ENCODE data around the gene KRT4. TPM values are rescaled to one million over a fixed set of nuclear protein-coding genes. Genes with fewer than 3 reads are reported as not detected.

The KRT4 gene
- total and polyA plus RNA-seq, 3 donors from 2014 or later = 0.19 TPM; not detected in 2

DNA sequence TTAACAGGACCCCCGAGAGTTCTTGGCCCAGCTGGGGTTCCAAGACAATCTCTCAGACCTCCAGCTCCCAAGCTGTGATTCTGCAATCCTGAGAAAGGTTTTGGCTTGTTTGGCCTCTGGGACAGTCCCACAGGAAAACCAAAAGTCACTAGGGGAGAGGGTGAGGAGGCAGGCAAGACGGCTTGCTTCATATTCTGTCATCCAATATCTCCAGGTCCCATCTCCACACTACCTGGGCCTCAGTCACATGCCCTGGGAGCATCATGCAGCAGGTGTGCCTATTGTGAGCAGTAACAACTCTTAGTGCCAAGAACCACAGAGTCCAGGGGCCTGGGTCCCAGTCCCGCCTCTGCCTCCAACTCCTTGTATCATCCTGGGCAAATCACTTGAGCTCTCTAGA lies 18.5 kb upstream of the KRT4 start:
- intact Hi-C loops (cut with DNase I; ENCODE audit: low total_unique reads) = no loop called here
- Histone ChIP-seq H3K9me3 (no peaks in the 10 kb centered on the region), H3K27me3 (no peaks in the 10 kb centered on the region), H3K36me3 (ENCODE audit: low read depth, missing control alignments) (no peaks in the 10 kb centered on the region), H3K4me3 (no peak overlapping the region), H3K4me1 (no peaks in the 10 kb centered on the region), H3K27ac (no peak overlapping the region)
- 94% methylated on average over 2 to 3 of the region's 3 CpGs for WGBS, 2 donors
- DNase-seq = no peak
- no peak for TF ChIP-seq POLR2A (IDR thresholded peaks at IDR 0.05)
- TF ChIP-seq, protein P1, sequence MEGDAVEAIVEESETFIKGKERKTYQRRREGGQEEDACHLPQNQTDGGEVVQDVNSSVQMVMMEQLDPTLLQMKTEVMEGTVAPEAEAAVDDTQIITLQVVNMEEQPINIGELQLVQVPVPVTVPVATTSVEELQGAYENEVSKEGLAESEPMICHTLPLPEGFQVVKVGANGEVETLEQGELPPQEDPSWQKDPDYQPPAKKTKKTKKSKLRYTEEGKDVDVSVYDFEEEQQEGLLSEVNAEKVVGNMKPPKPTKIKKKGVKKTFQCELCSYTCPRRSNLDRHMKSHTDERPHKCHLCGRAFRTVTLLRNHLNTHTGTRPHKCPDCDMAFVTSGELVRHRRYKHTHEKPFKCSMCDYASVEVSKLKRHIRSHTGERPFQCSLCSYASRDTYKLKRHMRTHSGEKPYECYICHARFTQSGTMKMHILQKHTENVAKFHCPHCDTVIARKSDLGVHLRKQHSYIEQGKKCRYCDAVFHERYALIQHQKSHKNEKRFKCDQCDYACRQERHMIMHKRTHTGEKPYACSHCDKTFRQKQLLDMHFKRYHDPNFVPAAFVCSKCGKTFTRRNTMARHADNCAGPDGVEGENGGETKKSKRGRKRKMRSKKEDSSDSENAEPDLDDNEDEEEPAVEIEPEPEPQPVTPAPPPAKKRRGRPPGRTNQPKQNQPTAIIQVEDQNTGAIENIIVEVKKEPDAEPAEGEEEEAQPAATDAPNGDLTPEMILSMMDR (IDR thresholded peaks at IDR 0.05) = no peak

- WGBS, 2 donors = 85 to 91% methylated on average over 4 to 7 of the region's 7 CpGs
- TF ChIP-seq POLR2A (IDR thresholded peaks at IDR 0.05) = no peak
- TF ChIP-seq, protein P1 (IDR thresholded peaks at IDR 0.05) = no peak
- no peak for DNase-seq
- H3K4me3 ChIP-seq = no peak overlapping the region
- no peak overlapping the region for H3K27ac ChIP-seq
- H3K9me3 ChIP-seq = no peaks in the 10 kb centered on the region
- no peaks in the 10 kb centered on the region for H3K4me1 ChIP-seq
- no peaks in the 10 kb centered on the region for H3K27me3 ChIP-seq
- intact Hi-C loops (cut with DNase I; ENCODE audit: low total_unique reads) = no loop called here
- H3K36me3 ChIP-seq (ENCODE audit: low read depth, missing control alignments) = no peaks in the 10 kb centered on the region
Observed at GRCh38 chr12:52831251-52831650, 17.3 kb upstream of the KRT4 start.

DNA sequence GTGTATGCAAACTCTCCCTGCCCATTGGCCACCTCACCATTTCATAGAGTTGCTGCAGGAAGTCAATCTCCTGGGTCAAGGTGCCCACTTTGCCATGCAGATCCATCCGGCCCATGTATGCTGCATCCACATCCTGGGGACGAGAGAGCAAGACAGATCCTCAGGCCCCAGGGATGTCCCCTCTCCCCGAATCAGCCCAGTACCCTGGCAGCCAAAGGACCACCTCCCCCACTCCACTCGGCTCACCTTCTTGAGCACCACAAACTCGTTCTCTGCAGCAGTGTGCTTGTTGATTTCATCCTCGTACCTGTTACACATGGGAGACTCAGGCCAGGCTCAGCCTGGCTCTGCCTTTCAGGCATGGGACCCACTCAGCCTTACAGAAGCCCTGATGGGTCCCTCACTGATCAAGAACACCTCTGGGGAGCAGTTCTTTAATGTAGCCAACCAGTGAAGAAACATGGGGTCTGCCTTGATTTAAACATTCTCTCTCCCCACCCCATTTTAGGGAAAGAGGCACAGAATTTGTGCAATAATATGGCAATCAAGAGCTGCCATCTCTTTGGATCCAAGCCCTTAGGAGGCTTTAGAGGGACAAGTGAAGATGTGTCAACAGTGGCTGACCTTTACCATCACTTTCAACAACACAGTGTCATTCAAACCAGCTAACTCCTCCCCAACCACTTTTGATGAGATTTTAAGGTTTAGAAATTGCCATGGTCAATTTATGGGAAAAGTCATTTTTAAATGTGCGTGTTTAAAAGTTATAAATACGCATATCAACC lies 16.3 kb upstream of the KRT4 start:
- no peak for TF ChIP-seq POLR2A (IDR thresholded peaks at IDR 0.05)
- TF ChIP-seq, protein P1 (IDR thresholded peaks at IDR 0.05) = no peak
- H3K4me1 ChIP-seq = no peaks in the 10 kb centered on the region
- H3K27ac ChIP-seq = no peak overlapping the region
- no peaks in the 10 kb centered on the region for H3K9me3 ChIP-seq
- intact Hi-C loops (cut with DNase I; ENCODE audit: low total_unique reads) = no loop called here
- H3K27me3 ChIP-seq = no peaks in the 10 kb centered on the region
- H3K36me3 ChIP-seq (ENCODE audit: low read depth, missing control alignments) = no peaks in the 10 kb centered on the region
- DNase-seq = no peak
- H3K4me3 ChIP-seq = no peak overlapping the region
- 76 to 92% methylated on average over 8 of the region's 8 CpGs for WGBS, 2 donors

DNA sequence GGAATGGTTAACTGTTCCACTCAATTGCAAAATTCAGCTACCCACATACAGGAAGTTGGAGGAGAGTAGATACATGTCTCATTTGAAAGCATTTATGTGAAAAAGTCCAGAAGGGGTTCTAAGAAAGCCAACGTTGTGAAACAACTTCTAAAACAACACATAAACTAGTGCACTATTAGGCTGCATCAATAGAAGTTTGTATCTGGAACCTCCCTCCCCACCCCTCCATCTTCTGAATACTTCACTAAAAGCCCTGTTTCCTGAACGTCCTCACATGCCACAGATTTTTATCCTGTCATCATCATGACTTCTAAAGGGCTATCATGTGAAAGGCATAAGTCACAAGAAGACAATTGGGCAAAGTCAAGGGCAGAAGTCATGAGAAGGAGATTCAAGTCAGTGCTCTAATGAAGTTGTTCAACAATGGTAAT lies 14.7 kb upstream of the KRT4 start:
- Histone ChIP-seq H3K4me3 (no peak overlapping the region), H3K27ac (no peak overlapping the region), H3K9me3 (no peaks in the 10 kb centered on the region), H3K27me3 (no peaks in the 10 kb centered on the region), H3K4me1 (no peaks in the 10 kb centered on the region), H3K36me3 (ENCODE audit: low read depth, missing control alignments) (no peaks in the 10 kb centered on the region)
- intact Hi-C loops (cut with DNase I; ENCODE audit: low total_unique reads) = no loop called here
- DNase-seq = no peak
- TF ChIP-seq, protein P1 (IDR thresholded peaks at IDR 0.05) = no peak
- TF ChIP-seq POLR2A (IDR thresholded peaks at IDR 0.05) = no peak
- WGBS, 2 donors = 50 to 57% methylated on average over 2 of the region's 2 CpGs

DNA sequence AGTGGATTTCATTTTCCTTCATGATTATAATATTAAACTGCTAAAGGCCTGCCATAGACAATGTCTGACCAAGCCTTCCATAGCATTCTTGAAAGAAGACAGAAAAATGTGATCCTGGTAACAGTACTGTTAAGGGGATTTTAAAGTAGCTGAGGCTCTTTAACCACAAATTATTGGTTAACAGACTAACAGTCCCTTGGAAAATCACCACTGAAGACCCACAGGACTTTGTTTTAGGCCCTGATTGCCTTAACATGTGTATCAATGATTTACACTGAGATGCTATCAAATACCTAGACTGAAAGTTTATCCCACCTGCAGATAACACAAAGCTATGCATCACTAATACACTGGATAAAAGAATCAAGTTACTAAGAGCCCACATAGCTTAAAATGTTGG lies 14.2 kb upstream of the KRT4 start:
- TF ChIP-seq, protein P1 (IDR thresholded peaks at IDR 0.05) = no peak
- TF ChIP-seq POLR2A (IDR thresholded peaks at IDR 0.05) = no peak
- Histone ChIP-seq H3K9me3 (no peaks in the 10 kb centered on the region), H3K4me3 (no peak overlapping the region), H3K27me3 (no peaks in the 10 kb centered on the region), H3K36me3 (ENCODE audit: low read depth, missing control alignments) (no peaks in the 10 kb centered on the region), H3K4me1 (no peaks in the 10 kb centered on the region), H3K27ac (no peak overlapping the region)
- no peak for DNase-seq
- intact Hi-C loops (cut with DNase I; ENCODE audit: low total_unique reads) = no loop called here

Measured in testis (tissue), 3 donors.